Activated CD4-positive, alpha-beta T cell treated with anti-CD3 and anti-CD28 coated beads, Interleukin-2, amount 10 ng/mL, durations not matched to agents 24 days and 14 days (primary cell): ENCODE data around the gene SENP3. TPM values are rescaled to one million over a fixed set of nuclear protein-coding genes. Genes with fewer than 3 reads are reported as not detected.

Experiments used
- DNase-seq: peaks from one replicate; pipeline ENCODE4 v3.0.0; 2022
- H3K27ac Mint-ChIP-seq: one replicate; pipeline ENCODE4 v1.8.0; 2022; ENCODE audit warnings: mild to moderate bottlenecking, mixed read lengths
- H3K27me3 Mint-ChIP-seq: one replicate; pipeline ENCODE4 v1.8.0; 2022; ENCODE audit warnings: mixed read lengths
- H3K36me3 Mint-ChIP-seq: one replicate; pipeline ENCODE4 v1.8.0; 2022; ENCODE audit warnings: low read depth, mild to moderate bottlenecking, mixed read lengths
- H3K4me1 Mint-ChIP-seq: one replicate; pipeline ENCODE4 v1.8.0; 2021; ENCODE audit warnings: mixed read lengths
- H3K4me3 Mint-ChIP-seq: one replicate; pipeline ENCODE4 v1.8.0; 2022; ENCODE audit warnings: mild to moderate bottlenecking, moderate library complexity, mixed read lengths
- H3K9me3 Mint-ChIP-seq: one replicate; pipeline ENCODE4 v1.8.0; 2021; ENCODE audit warnings: mixed read lengths
- intact Hi-C: fragments of 100-400 bp; cut with micrococcal nuclease; formaldehyde crosslinking; loops from one replicate; pipeline ENCODE4 v1.15.1; 2023
- total RNA-seq: library from RNA; stranded (reverse); gene quantifications from 2 replicates; pipeline ENCODE4 v1.2.3, GENCODE V29; 2022

SENP3 gene
- total RNA-seq, 1 donor from 2014 or later = 93.0 TPM

DNA sequence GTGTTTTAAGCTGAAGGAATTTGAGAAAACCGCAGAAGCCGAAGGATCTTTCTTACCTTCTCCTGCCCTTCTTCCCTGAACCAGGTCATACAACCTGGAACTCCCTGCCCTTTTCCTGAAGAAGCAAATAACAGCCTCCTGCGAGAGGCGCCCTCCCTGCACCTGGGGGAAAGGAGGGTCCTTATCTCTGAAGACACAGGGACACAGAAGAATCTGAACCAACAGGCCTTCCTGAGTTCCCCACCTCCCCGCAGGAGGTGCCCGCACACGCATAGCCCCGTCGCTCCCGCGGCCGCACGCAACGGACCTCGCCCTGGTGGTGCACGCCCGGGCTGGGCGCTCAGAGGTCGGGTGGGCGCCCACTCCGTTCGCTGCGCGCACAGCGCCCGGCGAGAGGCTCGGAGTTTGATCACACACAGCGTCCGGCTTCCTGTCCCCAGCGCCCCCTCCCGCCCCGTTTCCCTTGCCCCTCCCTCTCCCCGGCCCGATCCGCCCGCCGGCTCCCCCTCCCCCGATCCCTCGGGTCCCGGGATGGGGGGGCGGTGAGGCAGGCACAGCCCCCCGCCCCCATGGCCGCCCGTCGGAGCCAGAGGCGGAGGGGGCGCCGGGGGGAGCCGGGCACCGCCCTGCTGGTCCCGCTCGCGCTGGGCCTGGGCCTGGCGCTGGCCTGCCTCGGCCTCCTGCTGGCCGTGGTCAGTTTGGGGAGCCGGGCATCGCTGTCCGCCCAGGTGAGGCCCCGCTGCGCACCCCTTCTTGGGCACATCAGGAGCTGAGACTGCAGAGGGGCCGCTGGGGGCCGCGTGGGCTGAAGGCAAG, 12.9 kb upstream of the SENP3 start, which contains the start of gene TNFSF12:
Gene TNFSF12, plus strand, starts transcription at position 474 of the 816 bp plus-strand sequence. Its CDS starts 96 bp downstream, at position 570.
- intact Hi-C loops = loop anchor here (2.0 kb wide), 1 partner anchor 64 kb away; the partner anchor contains the start of gene POLR2A
- no peaks in the 10 kb centered on the region for H3K9me3 Mint-ChIP-seq
- DNase-seq = peak; percentile 89
- H3K4me3 Mint-ChIP-seq = peak within 1 kb of the TSS; percentile 83
- no peaks in the 10 kb centered on the region for H3K27me3 Mint-ChIP-seq
- H3K27ac Mint-ChIP-seq = peak within 1 kb of the TSS; percentile 83
- peaks cover 50% of the 10 kb centered on the region for H3K4me1 Mint-ChIP-seq
- peaks cover 14% of the 10 kb centered on the region for H3K36me3 Mint-ChIP-seq

- H3K36me3 Mint-ChIP-seq = peaks cover 16% of the 10 kb centered on the region
- H3K27me3 Mint-ChIP-seq = no peaks in the 10 kb centered on the region
- intact Hi-C loops = loop anchor here (2.0 kb wide), 1 partner anchor 65 kb away; the partner anchor contains the start of gene POLR2A
- peak overlapping the region; percentile 83 for H3K4me3 Mint-ChIP-seq
- peaks cover 53% of the 10 kb centered on the region for H3K4me1 Mint-ChIP-seq
- peak overlapping the region; percentile 65 for H3K27ac Mint-ChIP-seq
- peak; percentile 80 for DNase-seq
- H3K9me3 Mint-ChIP-seq = no peaks in the 10 kb centered on the region
These were observed 12.2 kb upstream of the SENP3 start for GRCh38 chr17:7549401-7550055.

- Mint-ChIP-seq H3K4me3 (peak overlapping the region; percentile 83), H3K9me3 (no peaks in the 10 kb centered on the region), H3K4me1 (peaks cover 57% of the 10 kb centered on the region), H3K36me3 (peaks cover 21% of the 10 kb centered on the region), H3K27ac (peak overlapping the region; percentile 65), H3K27me3 (no peaks in the 10 kb centered on the region)
- DNase-seq = no peak
- intact Hi-C loops = no loop called here
These were observed 11.4 kb upstream of the SENP3 start for GRCh38 chr17:7550344-7550743.

DNA sequence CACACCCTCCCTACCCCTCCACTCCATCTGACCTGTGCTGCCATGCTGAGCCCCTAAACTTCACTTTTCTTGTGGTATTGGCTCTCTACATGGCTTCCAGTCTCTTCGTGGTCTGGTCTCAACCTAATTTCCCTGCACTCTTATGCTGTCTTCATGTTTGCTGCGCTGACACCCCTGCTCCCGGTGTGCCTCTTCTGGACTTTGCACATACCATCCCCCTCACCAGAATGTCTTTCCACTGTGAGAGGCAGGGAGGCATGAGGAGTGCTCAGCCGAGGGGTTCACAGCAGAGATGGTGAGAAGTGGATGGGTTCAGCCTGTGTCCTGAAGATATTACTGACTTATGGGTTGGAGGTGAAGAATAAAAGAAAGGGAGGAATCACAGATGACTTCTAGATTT, 10.3 kb upstream of the SENP3 start:
- peak overlapping the region; percentile 73 for H3K4me3 Mint-ChIP-seq
- intact Hi-C loops = no loop called here
- peak overlapping the region; percentile 87 for H3K27ac Mint-ChIP-seq
- H3K9me3 Mint-ChIP-seq = no peaks in the 10 kb centered on the region
- H3K36me3 Mint-ChIP-seq = peaks cover 26% of the 10 kb centered on the region
- peaks cover 62% of the 10 kb centered on the region for H3K4me1 Mint-ChIP-seq
- no peaks in the 10 kb centered on the region for H3K27me3 Mint-ChIP-seq
- DNase-seq = peak; percentile 64

DNA sequence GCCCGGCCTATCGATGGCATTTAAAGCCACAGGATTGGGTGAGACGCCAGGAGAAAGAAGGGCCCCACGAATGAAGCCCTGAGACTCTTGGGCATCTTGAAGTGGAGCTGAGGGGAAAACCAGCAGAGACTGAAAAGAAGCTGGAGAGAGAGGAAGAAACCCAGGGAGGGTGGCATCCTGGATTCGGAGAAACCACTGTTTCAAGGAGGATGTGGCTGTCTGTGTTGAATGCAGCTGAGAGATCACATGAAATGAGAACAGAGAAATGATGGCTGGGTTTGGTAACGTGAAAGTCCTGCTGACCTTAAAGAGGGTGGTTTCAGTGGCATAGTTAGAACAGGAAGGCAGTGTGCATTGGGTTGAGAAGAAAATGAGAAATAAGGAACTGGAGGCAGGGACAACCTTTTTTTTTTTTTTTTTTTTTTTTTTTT, 9.1 kb upstream of the SENP3 start:
- intact Hi-C loops = loop anchor here (1.0 kb wide), 1 partner anchor 9 kb away; the partner anchor contains the start of gene SENP3
- Mint-ChIP-seq H3K27ac (peak overlapping the region; percentile 87), H3K4me3 (peak overlapping the region; percentile 64), H3K36me3 (peaks cover 30% of the 10 kb centered on the region), H3K9me3 (no peaks in the 10 kb centered on the region), H3K4me1 (peaks cover 62% of the 10 kb centered on the region), H3K27me3 (no peaks in the 10 kb centered on the region)
- peak; percentile 89 for DNase-seq

- Mint-ChIP-seq H3K4me1 (peaks cover 62% of the 10 kb centered on the region), H3K27me3 (no peaks in the 10 kb centered on the region), H3K9me3 (no peaks in the 10 kb centered on the region), H3K36me3 (peaks cover 33% of the 10 kb centered on the region), H3K27ac (peak overlapping the region; percentile 87), H3K4me3 (peak overlapping the region; percentile 64)
- peak; percentile 58 for DNase-seq
- intact Hi-C loops = no loop called here
These were observed 8.4 kb upstream of the SENP3 start for GRCh38 chr17:7553356-7553755.

GRCh38 chr17:7555320-7555948, 6.3 kb upstream of the SENP3 start:
- H3K36me3 Mint-ChIP-seq = peaks cover 36% of the 10 kb centered on the region
- no peak overlapping the region for H3K4me3 Mint-ChIP-seq
- intact Hi-C loops = no loop called here
- DNase-seq = no peak
- H3K27me3 Mint-ChIP-seq = no peaks in the 10 kb centered on the region
- H3K27ac Mint-ChIP-seq = peak overlapping the region; percentile 68
- H3K9me3 Mint-ChIP-seq = no peaks in the 10 kb centered on the region
- H3K4me1 Mint-ChIP-seq = peaks cover 60% of the 10 kb centered on the region

GRCh38 chr17:7556627-7557026, 5.1 kb upstream of the SENP3 start:
- intact Hi-C loops = no loop called here
- peaks cover 58% of the 10 kb centered on the region for H3K4me1 Mint-ChIP-seq
- peaks cover 33% of the 10 kb centered on the region for H3K36me3 Mint-ChIP-seq
- no peak for DNase-seq
- no peak overlapping the region for H3K4me3 Mint-ChIP-seq
- H3K27me3 Mint-ChIP-seq = no peaks in the 10 kb centered on the region
- H3K27ac Mint-ChIP-seq = no peak overlapping the region
- H3K9me3 Mint-ChIP-seq = no peaks in the 10 kb centered on the region

- H3K27me3 Mint-ChIP-seq = no peaks in the 10 kb centered on the region
- H3K4me1 Mint-ChIP-seq = peaks cover 53% of the 10 kb centered on the region
- no peak overlapping the region for H3K27ac Mint-ChIP-seq
- intact Hi-C loops = no loop called here
- DNase-seq = no peak
- H3K4me3 Mint-ChIP-seq = no peak overlapping the region
- H3K9me3 Mint-ChIP-seq = no peaks in the 10 kb centered on the region
- peaks cover 33% of the 10 kb centered on the region for H3K36me3 Mint-ChIP-seq
These were observed 4.5 kb upstream of the SENP3 start for GRCh38 chr17:7557147-7557764.

GRCh38 chr17:7557775-7558543, 3.8 kb upstream of the SENP3 start:
- peaks cover 2% of the 10 kb centered on the region for H3K27me3 Mint-ChIP-seq
- peak overlapping the region; percentile 62 for H3K4me3 Mint-ChIP-seq
- H3K36me3 Mint-ChIP-seq = peaks cover 36% of the 10 kb centered on the region
- peak overlapping the region; percentile 81 for H3K27ac Mint-ChIP-seq
- peak; percentile 69 for DNase-seq
- H3K4me1 Mint-ChIP-seq = peaks cover 52% of the 10 kb centered on the region
- intact Hi-C loops = no loop called here
- H3K9me3 Mint-ChIP-seq = no peaks in the 10 kb centered on the region

DNA sequence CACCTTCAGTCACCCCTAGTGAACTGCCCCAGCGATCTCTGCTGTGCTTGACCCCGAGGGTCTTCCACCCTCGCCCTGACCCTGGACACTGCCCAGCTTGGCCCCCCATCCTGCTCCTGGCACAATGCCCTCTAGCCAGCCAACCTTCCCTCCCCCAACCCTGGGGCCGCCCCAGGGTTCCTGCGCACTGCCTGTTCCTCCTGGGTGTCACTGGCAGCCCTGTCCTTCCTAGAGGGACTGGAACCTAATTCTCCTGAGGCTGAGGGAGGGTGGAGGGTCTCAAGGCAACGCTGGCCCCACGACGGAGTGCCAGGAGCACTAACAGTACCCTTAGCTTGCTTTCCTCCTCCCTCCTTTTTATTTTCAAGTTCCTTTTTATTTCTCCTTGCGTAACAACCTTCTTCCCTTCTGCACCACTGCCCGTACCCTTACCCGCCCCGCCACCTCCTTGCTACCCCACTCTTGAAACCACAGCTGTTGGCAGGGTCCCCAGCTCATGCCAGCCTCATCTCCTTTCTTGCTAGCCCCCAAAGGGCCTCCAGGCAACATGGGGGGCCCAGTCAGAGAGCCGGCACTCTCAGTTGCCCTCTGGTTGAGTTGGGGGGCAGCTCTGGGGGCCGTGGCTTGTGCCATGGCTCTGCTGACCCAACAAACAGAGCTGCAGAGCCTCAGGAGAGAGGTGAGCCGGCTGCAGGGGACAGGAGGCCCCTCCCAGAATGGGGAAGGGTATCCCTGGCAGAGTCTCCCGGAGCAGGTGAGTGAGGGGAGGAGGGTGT, 3.0 kb upstream of the SENP3 start, which contains the start of gene TNFSF13:
Gene TNFSF13, plus strand, starts transcription at position 207 of the 776 bp plus-strand sequence. Its CDS starts 290 bp downstream, at position 497.
- peaks cover 47% of the 10 kb centered on the region for H3K4me1 Mint-ChIP-seq
- peak within 1 kb of the TSS; percentile 81 for H3K27ac Mint-ChIP-seq
- peak within 1 kb of the TSS; percentile 62 for H3K4me3 Mint-ChIP-seq
- intact Hi-C loops = no loop called here
- H3K27me3 Mint-ChIP-seq = peaks cover 2% of the 10 kb centered on the region
- DNase-seq = no peak
- peaks cover 34% of the 10 kb centered on the region for H3K36me3 Mint-ChIP-seq
- no peaks in the 10 kb centered on the region for H3K9me3 Mint-ChIP-seq
